ENCODE results near the gene IFITM5.

Gene IFITM5

DNA sequence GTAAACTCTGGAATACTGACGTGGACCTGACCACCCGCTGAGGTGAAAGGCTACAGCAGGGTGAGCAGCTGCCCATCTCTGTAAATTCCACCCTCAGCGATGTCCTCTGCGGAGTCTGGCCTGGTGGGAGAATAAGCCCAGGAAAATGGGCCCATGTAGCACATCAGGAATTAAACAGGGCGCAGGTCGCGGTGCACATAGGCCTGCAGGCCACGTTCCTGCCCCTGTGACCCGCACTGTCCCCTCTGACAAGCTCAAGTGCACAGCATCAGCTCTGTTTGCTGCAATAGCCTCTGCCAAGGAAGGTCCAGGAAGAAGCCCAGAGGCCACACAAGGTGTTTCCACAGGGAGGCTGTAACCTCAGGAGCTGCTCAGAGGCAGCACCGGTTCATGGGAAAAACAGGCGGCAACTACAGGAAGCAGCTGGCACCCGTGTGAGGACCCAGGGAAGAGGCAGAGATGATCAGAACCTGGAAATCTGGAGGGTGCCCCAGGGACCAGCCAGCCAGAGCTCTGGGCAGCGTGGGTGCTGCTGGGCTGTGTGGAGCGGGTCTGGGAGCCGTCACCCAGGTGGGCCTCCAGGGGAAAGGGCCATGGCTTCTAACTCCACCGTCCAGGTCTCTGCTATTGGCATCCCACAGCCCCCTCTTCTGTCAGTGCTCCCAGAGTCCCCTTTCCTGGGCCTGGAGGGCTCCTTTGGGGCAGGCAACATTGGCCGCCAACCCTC is 7.5 kb upstream of the IFITM5 start:
- no peak for TF ChIP-seq FOXP2 (optimal IDR thresholded peaks at IDR 0.05; ENCODE audit: borderline replicate concordance, extremely low read depth, extremely low read length, insufficient read depth)
- TF ChIP-seq, protein P1, sequence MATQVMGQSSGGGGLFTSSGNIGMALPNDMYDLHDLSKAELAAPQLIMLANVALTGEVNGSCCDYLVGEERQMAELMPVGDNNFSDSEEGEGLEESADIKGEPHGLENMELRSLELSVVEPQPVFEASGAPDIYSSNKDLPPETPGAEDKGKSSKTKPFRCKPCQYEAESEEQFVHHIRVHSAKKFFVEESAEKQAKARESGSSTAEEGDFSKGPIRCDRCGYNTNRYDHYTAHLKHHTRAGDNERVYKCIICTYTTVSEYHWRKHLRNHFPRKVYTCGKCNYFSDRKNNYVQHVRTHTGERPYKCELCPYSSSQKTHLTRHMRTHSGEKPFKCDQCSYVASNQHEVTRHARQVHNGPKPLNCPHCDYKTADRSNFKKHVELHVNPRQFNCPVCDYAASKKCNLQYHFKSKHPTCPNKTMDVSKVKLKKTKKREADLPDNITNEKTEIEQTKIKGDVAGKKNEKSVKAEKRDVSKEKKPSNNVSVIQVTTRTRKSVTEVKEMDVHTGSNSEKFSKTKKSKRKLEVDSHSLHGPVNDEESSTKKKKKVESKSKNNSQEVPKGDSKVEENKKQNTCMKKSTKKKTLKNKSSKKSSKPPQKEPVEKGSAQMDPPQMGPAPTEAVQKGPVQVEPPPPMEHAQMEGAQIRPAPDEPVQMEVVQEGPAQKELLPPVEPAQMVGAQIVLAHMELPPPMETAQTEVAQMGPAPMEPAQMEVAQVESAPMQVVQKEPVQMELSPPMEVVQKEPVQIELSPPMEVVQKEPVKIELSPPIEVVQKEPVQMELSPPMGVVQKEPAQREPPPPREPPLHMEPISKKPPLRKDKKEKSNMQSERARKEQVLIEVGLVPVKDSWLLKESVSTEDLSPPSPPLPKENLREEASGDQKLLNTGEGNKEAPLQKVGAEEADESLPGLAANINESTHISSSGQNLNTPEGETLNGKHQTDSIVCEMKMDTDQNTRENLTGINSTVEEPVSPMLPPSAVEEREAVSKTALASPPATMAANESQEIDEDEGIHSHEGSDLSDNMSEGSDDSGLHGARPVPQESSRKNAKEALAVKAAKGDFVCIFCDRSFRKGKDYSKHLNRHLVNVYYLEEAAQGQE (IDR thresholded peaks at IDR 0.05; ENCODE audit: insufficient read depth in 1 of 2, low read depth in 2 of 2, low read length in 2 of 2), result no peak
- no peak for TF ChIP-seq POLR2AphosphoS5 (IDR thresholded peaks at IDR 0.05; ENCODE audit: low read depth, low read length)
- no peak for TF ChIP-seq TAF1 (IDR thresholded peaks at IDR 0.05; ENCODE audit: borderline replicate concordance, insufficient read depth, low read length)
- no peak for TF ChIP-seq SIN3A (IDR thresholded peaks at IDR 0.05; ENCODE audit: borderline replicate concordance, insufficient read depth, low read length)

GRCh38 chr11:305844-306211 is 6.5 kb upstream of the IFITM5 start:
- TF ChIP-seq FOXP2 (optimal IDR thresholded peaks at IDR 0.05; ENCODE audit: borderline replicate concordance, extremely low read depth, extremely low read length, insufficient read depth) (no peak), SIN3A (IDR thresholded peaks at IDR 0.05; ENCODE audit: borderline replicate concordance, insufficient read depth, low read length) (no peak), TAF1 (IDR thresholded peaks at IDR 0.05; ENCODE audit: borderline replicate concordance, insufficient read depth, low read length) (no peak), POLR2AphosphoS5 (IDR thresholded peaks at IDR 0.05; ENCODE audit: low read depth, low read length) (no peak)
- TF ChIP-seq, protein P1 (IDR thresholded peaks at IDR 0.05; ENCODE audit: insufficient read depth in 1 of 2, low read depth in 2 of 2, low read length in 2 of 2), result no peak

DNA sequence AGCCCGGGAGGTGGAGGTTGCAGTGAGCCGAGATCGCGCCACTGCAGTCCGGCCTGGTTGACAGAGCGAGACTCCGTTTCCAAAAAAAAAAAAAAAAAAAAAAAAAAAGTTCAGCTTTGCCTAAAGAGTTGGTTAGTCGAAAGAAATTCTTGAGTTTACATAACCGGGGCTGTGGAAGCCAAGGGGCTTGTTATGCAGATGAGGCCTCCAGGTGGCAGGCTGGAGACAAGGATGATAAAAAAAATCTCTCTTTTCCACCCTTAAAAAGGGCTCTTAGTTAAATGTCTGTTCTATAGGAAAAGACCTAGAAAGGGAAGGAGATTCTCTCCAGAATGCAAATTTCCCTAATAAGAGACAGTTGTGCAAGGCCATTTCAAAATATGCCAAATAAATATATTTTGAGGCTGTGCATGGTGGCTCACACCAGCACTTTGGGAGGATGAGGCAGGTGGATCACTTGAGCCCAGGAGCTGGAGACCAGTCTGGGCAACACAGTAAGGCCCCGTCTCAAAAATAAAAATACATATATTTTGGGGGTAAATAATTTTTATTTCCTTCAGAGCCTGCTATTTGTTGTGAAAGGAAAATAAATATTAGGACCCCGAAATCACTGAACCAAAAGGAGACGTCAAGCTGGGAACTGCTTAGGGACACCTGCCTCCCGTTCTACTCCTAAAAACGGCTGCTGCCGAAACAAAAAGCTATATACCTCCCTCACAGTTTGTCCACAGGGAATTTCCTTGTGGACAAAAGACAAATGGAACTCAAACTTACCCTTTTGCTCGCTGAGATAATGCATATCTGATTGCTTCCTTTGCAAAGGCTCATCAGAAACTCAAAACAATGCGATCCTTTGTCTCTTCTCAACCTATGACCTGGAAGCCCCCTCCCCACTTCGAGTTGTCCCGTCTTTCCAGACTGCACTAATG is 5.9 kb upstream of the IFITM5 start:
- TF ChIP-seq SIN3A (IDR thresholded peaks at IDR 0.05; ENCODE audit: borderline replicate concordance, insufficient read depth, low read length) (no peak), FOXP2 (optimal IDR thresholded peaks at IDR 0.05; ENCODE audit: borderline replicate concordance, extremely low read depth, extremely low read length, insufficient read depth) (no peak), TAF1 (IDR thresholded peaks at IDR 0.05; ENCODE audit: borderline replicate concordance, insufficient read depth, low read length) (no peak), POLR2AphosphoS5 (IDR thresholded peaks at IDR 0.05; ENCODE audit: low read depth, low read length) (no peak)
- TF ChIP-seq, protein P1 (IDR thresholded peaks at IDR 0.05; ENCODE audit: insufficient read depth in 1 of 2, low read depth in 2 of 2, low read length in 2 of 2), result no peak

DNA sequence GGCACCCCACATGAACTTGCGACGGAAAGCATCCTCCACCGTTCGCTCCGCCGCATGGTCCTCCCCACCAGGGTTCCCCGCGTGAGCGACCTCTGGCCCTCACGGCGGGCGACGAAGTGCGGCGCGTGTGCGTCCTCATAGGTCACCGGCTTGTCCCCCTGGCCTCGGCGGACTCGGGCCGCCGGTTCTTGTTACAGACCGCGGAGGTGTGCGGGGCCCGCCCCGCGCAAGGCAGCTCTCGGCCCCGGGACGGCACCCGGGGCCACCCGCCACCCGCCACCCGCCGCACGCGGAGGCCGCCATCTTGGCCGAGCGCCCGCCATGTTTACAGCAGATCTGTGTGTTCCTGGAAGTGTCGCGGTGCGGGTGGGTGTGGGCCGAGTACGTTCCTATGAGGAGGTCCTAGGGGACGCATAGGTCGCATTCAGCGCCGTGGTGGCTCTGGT is 4.8 kb upstream of the IFITM5 start:
- TF ChIP-seq, protein P1 (IDR thresholded peaks at IDR 0.05; ENCODE audit: insufficient read depth in 1 of 2, low read depth in 2 of 2, low read length in 2 of 2), result no peak
- TF ChIP-seq POLR2AphosphoS5 (IDR thresholded peaks at IDR 0.05; ENCODE audit: low read depth, low read length) (no peak), SIN3A (IDR thresholded peaks at IDR 0.05; ENCODE audit: borderline replicate concordance, insufficient read depth, low read length) (no peak), FOXP2 (optimal IDR thresholded peaks at IDR 0.05; ENCODE audit: borderline replicate concordance, extremely low read depth, extremely low read length, insufficient read depth) (no peak), TAF1 (IDR thresholded peaks at IDR 0.05; ENCODE audit: borderline replicate concordance, insufficient read depth, low read length) (no peak)

Data from PFSK-1 (cell line).